Left renal pelvis (tissue), 4 donors: Measurements from ENCODE around the gene RBL2. TPM values are rescaled to one million over a fixed set of nuclear protein-coding genes. Genes with fewer than 3 reads are reported as not detected.
A peak's percentile ranks its signal among the peaks of the same experiment; 100 is the strongest.

ENCODE experiments used
- DNase-seq, 4 donors: peaks; one replicate each; pipeline ENCODE4 v3.0.0-alpha.2; 2013; ENCODE audit warnings: low read depth in 4 of 4, low spot score in 3 of 4
- polyA plus RNA-seq, 4 donors: library from polyadenylated mRNA; unstranded; fragments of 120-200 nt; gene quantifications; one replicate each; pipeline ENCODE4 v1.2.1, GENCODE V29; 2013; ENCODE audit not compliant: insufficient read length in 4 of 4

RBL2 gene
- polyA plus RNA-seq, 4 donors: 73.5 to 92.6 (median 79.0) TPM

- DNase-seq: no peak
Observed at GRCh38 chr16:53449816-53450517, 15.7 kb downstream of the RBL2 start.

GRCh38 chr16:53453928-53454327 lies 19.7 kb downstream of the RBL2 start:
- DNase-seq: no peak

GRCh38 chr16:53456625-53457024 lies 22.4 kb downstream of the RBL2 start:
- no peak for DNase-seq

GRCh38 chr16:53457670-53458069 lies 23.4 kb downstream of the RBL2 start:
- DNase-seq: no peak

- no peak for DNase-seq
Observed at GRCh38 chr16:53458635-53459034, 24.4 kb downstream of the RBL2 start.

GRCh38 chr16:53465606-53466280 lies 31.5 kb downstream of the RBL2 start:
- no peak for DNase-seq

- DNase-seq: no peak
Observed at GRCh38 chr16:53476867-53477266, 42.6 kb downstream of the RBL2 start.

GRCh38 chr16:53478965-53479364 lies 44.7 kb downstream of the RBL2 start:
- DNase-seq: no peak

GRCh38 chr16:53480394-53480793 lies 46.1 kb downstream of the RBL2 start:
- DNase-seq: no peak

GRCh38 chr16:53482123-53482522 lies 47.9 kb downstream of the RBL2 start:
- no peak for DNase-seq

GRCh38 chr16:53484542-53484941 lies 50.3 kb downstream of the RBL2 start:
- no peak for DNase-seq

- no peak for DNase-seq
Observed at GRCh38 chr16:53486230-53486629, 52.0 kb downstream of the RBL2 start.

- DNase-seq: no peak
Observed at GRCh38 chr16:53489755-53490154, 55.5 kb downstream of the RBL2 start.

- DNase-seq: no peak
Observed at GRCh38 chr16:53492503-53492902, 58.2 kb downstream of the RBL2 start.

GRCh38 chr16:53494636-53495035 lies 60.4 kb downstream of the RBL2 start:
- no peak for DNase-seq

- DNase-seq: no peak
Observed at GRCh38 chr16:53495325-53495724, 61.1 kb downstream of the RBL2 start.

- no peak for DNase-seq
Observed at GRCh38 chr16:53498984-53499383, 64.7 kb downstream of the RBL2 start.

GRCh38 chr16:53501216-53501859 lies 67.1 kb downstream of the RBL2 start:
- no peak for DNase-seq

GRCh38 chr16:53502331-53503269 lies 68.3 kb downstream of the RBL2 start, which contains the start of gene AKTIP:
AKTIP (minus strand) TSS chr16:53503209; CDS start chr16:53500259, 2,950 bp downstream.
- peak; percentile 22 to 49 (median 42) for DNase-seq

- peak; percentile 100 for DNase-seq
Observed at GRCh38 chr16:53503270-53503923, 69.1 kb downstream of the RBL2 start.
